ENCODE results near the gene OCA2.
"Not testable (repeated sequence)": the region's sequence is repeated elsewhere in the genome, so short reads cannot be mapped to it uniquely, and the experiment has no call there.

Gene OCA2

GRCh38 chr15:27757052-27757451 is 342.1 kb downstream of the OCA2 start:
- no peak for DNase-seq

- DNase-seq: no peak
Observed at GRCh38 chr15:27752691-27753090, 346.4 kb downstream of the OCA2 start.

- no peak for DNase-seq
Observed at GRCh38 chr15:27747997-27748396, 351.1 kb downstream of the OCA2 start.

- DNase-seq: no peak
Observed at GRCh38 chr15:27746401-27746955, 352.6 kb downstream of the OCA2 start.

GRCh38 chr15:27744641-27745040 is 354.5 kb downstream of the OCA2 start:
- no peak for DNase-seq

- no peak for DNase-seq
Observed at GRCh38 chr15:27743638-27744037, 355.5 kb downstream of the OCA2 start.

GRCh38 chr15:27742751-27743477 is 356.2 kb downstream of the OCA2 start:
- peak; percentile 29 to 59 for DNase-seq

GRCh38 chr15:27741226-27741860 is 357.8 kb downstream of the OCA2 start:
- DNase-seq: no peak

GRCh38 chr15:27734785-27735495 is 364.2 kb downstream of the OCA2 start:
- DNase-seq: no peak

GRCh38 chr15:27731776-27732175 is 367.3 kb downstream of the OCA2 start:
- no peak for DNase-seq

- no peak for DNase-seq
Observed at GRCh38 chr15:27730868-27731267, 368.2 kb downstream of the OCA2 start.

GRCh38 chr15:27725731-27726130 is 373.4 kb downstream of the OCA2 start:
- no peak for DNase-seq

GRCh38 chr15:27723821-27724220 is 375.3 kb downstream of the OCA2 start:
- no peak for DNase-seq

- no peak for DNase-seq
Observed at GRCh38 chr15:27722102-27722501, 377.0 kb downstream of the OCA2 start.

- DNase-seq: no peak
Observed at GRCh38 chr15:27714675-27715074, 384.4 kb downstream of the OCA2 start.

- DNase-seq: not testable (repeated sequence)
Observed at GRCh38 chr15:27713850-27714249, 385.3 kb downstream of the OCA2 start.

GRCh38 chr15:27707257-27707656 is 391.9 kb downstream of the OCA2 start:
- no peak for DNase-seq

GRCh38 chr15:27706300-27706699 is 392.8 kb downstream of the OCA2 start:
- no peak for DNase-seq

GRCh38 chr15:27705056-27705455 is 394.1 kb downstream of the OCA2 start:
- DNase-seq: no peak
